BJ (cell line): ENCODE data around the gene TNRC18. TPM values are rescaled to one million over a fixed set of nuclear protein-coding genes. Genes with fewer than 3 reads are reported as not detected.

Experiments
- CTCF ChIA-PET: fragments of 350-600 bp; formaldehyde crosslinking; extraction: SDS; loops from one replicate; lab custom pipeline; 2021; ENCODE audit warnings: antibody characterized with exemption, inconsistent platforms; lab: Yijun Ruan, JAX
- POLR2A ChIA-PET: fragments of 300-600 bp; sonication (Branson Sonifier 250); formaldehyde crosslinking; extraction: SDS; loops from one replicate; lab custom pipeline; 2021; ENCODE audit warnings: antibody characterized with exemption; lab: Charles Lee
- DNase-seq: peaks from one replicate; pipeline ENCODE4 v3.0.0-alpha.2; 2011; ENCODE audit warnings: low read depth
- H3K27me3 ChIP-seq: 2 replicates; pipeline ENCODE4 v1.6.0; 2011; ENCODE audit warnings: low read length; ENCODE audit not compliant: control insufficient read depth, insufficient read depth
- H3K36me3 ChIP-seq: 2 replicates; pipeline ENCODE4 v1.5.1; 2011; ENCODE audit warnings: low read length; ENCODE audit not compliant: control insufficient read depth, insufficient read depth
- H3K4me3 ChIP-seq: 2 replicates; pipeline ENCODE4 v1.5.1; 2011; ENCODE audit warnings: low read depth, mild to moderate bottlenecking, control low read depth, low read length
- CTCF ChIP-seq: IDR thresholded peaks from 2 replicates; pipeline ENCODE4 v1.5.1; 2011; ENCODE audit warnings: low read depth, mild to moderate bottlenecking, control low read depth, inconsistent platforms, low read length, moderate library complexity; ENCODE audit not compliant: insufficient read depth
- polyA plus RNA-seq: library from polyadenylated mRNA; depleted of rRNA; stranded (reverse); fragments of >200 nt; gene quantifications from 2 replicates; pipeline ENCODE4 v1.2.3, GENCODE V29; 2011

TNRC18 gene
- polyA plus RNA-seq, 1 experiment = 20.1 TPM

DNA sequence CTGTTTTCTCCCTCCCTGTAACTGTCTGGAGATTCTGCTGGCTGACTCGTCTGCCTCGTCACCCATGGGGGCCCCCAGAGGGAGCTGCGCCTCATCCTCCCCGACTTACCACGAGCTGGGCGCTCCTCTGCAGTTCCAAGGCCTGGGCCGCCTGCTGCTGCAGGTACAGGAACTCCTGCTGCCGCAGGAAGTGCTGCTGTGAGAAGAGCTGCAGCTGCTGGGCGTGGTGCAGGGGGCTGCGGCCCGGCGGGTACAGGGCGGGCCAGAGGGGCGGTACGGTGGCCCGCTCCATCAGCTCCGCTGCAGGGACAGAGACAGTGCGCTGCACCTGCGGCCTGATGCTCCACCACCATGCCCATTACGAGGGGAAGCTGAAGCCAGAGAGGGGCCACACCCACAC, 47.7 kb downstream of the TNRC18 start:
- no peak for DNase-seq
- CTCF ChIA-PET = interaction anchor here (3.8 kb wide), 1 partner anchor 10 kb away, joined by 14 read pairs; no protein-coding TSS in a partner anchor
- H3K36me3 ChIP-seq = peaks cover 42% of the 10 kb centered on the region
- no peak overlapping the region for H3K4me3 ChIP-seq
- TF ChIP-seq CTCF = no peak
- no peaks in the 10 kb centered on the region for H3K27me3 ChIP-seq
- POLR2A ChIA-PET = no interaction called here

DNA sequence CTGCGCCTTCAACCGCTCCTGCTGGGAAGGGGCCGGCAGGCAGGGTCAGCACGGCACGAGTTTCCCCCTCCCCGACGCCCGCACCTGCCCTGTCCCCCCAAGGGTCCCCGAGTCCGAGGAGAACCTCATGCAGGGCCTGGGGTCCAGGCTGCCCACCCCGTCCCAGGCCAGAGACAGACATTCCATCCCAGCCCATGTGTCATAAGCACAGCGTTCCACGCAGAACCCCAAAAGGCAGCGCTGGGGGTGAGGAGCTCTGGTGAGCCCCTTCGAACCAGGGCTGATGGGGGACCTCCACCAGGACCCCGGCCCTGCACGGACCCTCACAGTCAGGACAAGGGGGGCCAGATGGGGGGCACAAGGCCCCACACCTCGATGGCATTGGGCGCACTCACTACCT, 49.2 kb downstream of the TNRC18 start:
- ChIA-PET POLR2A (no interaction called here), CTCF (interaction anchor here (1.4 to 3.8 kb wide), 2 partner anchors 8 to 10 kb away, joined by 4 to 14 read pairs; no protein-coding TSS in a partner anchor)
- no peak overlapping the region for H3K4me3 ChIP-seq
- DNase-seq = no peak
- TF ChIP-seq CTCF = no peak
- H3K36me3 ChIP-seq = peaks cover 46% of the 10 kb centered on the region
- H3K27me3 ChIP-seq = no peaks in the 10 kb centered on the region

DNA sequence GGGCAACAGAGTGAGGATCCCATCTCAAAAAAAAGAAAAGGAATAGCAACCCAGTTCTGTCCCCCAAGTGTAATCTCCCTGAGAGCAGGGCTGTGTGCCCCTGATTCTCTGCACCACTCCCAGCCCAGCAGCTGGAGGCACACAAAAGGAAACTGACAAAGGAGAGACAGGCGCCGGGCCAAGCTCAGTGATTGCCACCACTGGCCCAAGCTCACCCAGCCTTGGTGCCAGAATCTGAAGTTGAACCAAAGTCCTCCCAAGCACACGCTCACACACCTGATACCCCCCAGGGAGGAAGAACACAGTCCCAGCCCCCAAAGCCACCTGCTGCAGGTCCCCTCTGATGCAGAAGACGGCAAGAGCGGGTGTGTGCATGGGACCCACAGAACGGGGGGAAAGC, 50.3 kb downstream of the TNRC18 start:
- Histone ChIP-seq H3K27me3 (no peaks in the 10 kb centered on the region), H3K4me3 (no peak overlapping the region), H3K36me3 (peaks cover 49% of the 10 kb centered on the region)
- ChIA-PET CTCF (interaction anchor here (1.4 kb wide), 1 partner anchor 9 kb away, joined by 4 read pairs; no protein-coding TSS in a partner anchor), POLR2A (no interaction called here)
- TF ChIP-seq CTCF = no peak
- no peak for DNase-seq

- CTCF ChIA-PET = interaction anchor here (1.7 kb wide), 1 partner anchor 9 kb away, joined by 4 read pairs; no protein-coding TSS in a partner anchor
- POLR2A ChIA-PET = no interaction called here
- Histone ChIP-seq H3K36me3 (peaks cover 36% of the 10 kb centered on the region), H3K4me3 (no peak overlapping the region), H3K27me3 (no peaks in the 10 kb centered on the region)
- TF ChIP-seq CTCF = no peak
- no peak for DNase-seq
Measured at GRCh38 chr7:5370454-5371353, 52.9 kb downstream of the TNRC18 start.

DNA sequence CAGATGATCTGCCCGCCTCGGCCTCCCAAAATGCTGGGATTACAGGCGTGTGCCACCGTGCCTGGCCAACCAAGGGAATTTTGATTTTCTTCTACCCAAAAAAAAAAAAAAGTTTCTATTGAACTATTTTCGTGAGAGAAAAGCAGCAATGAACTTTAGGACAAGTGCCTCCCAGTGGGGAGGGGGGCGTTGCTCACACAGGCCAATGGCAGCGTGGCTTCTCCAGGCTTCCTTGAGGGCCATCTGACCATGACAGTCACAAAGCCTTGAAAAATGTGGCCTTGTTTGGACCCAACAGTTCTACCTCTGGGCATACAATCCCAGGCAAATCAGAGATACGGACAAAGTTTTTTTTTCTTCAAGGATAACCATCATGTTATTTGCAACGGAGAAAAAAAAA, 56.0 kb downstream of the TNRC18 start:
- CTCF ChIA-PET = interaction anchor here (0.6 to 1.7 kb wide), 3 partner anchors 10 to 49 kb away, joined by 3 to 7 read pairs (median 5); no protein-coding TSS in a partner anchor
- peaks cover 19% of the 10 kb centered on the region for H3K36me3 ChIP-seq
- TF ChIP-seq CTCF = no peak
- no peak overlapping the region for H3K4me3 ChIP-seq
- no peak for DNase-seq
- no peaks in the 10 kb centered on the region for H3K27me3 ChIP-seq
- POLR2A ChIA-PET = no interaction called here
